A673 (cell line): ENCODE measurements around the gene NECTIN3. TPM values are rescaled to one million over a fixed set of nuclear protein-coding genes. Genes with fewer than 3 reads are reported as not detected.

ENCODE experiments used
- Bru-seq: library from RNA; stranded (reverse); fragments of 400-500 nt; gene quantifications from one replicate; lab custom pipeline; 2021; lab: Mats Ljungman, UMichigan
- BruChase-seq, 2 experiments: library from RNA; stranded (reverse); fragments of 400-500 nt; gene quantifications; one replicate each; lab custom pipeline; 2021; lab: Mats Ljungman, UMichigan
- BruUV-seq: library from RNA; stranded (reverse); fragments of 400-500 nt; replicated peaks from 2 replicates; lab custom pipeline; 2021; lab: Mats Ljungman, UMichigan
- CTCF ChIA-PET: fragments of 300-600 bp; sonication (Branson Sonifier 250); formaldehyde crosslinking; loops from one replicate; lab custom pipeline; 2022; ENCODE audit warnings: antibody characterized with exemption; lab: Charles Lee
- POLR2A ChIA-PET: fragments of 300-600 bp; sonication (Branson Sonifier 250); formaldehyde crosslinking; loops from one replicate; lab custom pipeline; 2022; ENCODE audit warnings: antibody characterized with exemption; ENCODE audit not compliant: low non-redundant PET; lab: Charles Lee
- DNase-seq: peaks from one replicate; pipeline ENCODE4 v3.0.0-alpha.2; 2015; ENCODE audit warnings: low spot score
- H3K27ac ChIP-seq: fragments of 200-600 bp; sonication (generic); 2 replicates; pipeline ENCODE4 v1.5.1; 2016; ENCODE audit warnings: mixed run types, low read depth, mild to moderate bottlenecking, mixed read lengths, antibody characterized with exemption, low read length; ENCODE audit not compliant: poor library complexity, severe bottlenecking
- H3K27me3 ChIP-seq: fragments of 200-600 bp; sonication (generic); replicated peaks from 2 replicates; pipeline ENCODE4 v1.6.1; 2017; ENCODE audit warnings: mixed run types, low read depth, mild to moderate bottlenecking, mixed read lengths, antibody characterized with exemption, low read length; ENCODE audit not compliant: insufficient read depth, poor library complexity
- H3K36me3 ChIP-seq: fragments of 200-600 bp; sonication (generic); 2 replicates; pipeline ENCODE4 v1.6.1; 2016; ENCODE audit warnings: mixed run types, mild to moderate bottlenecking, mixed read lengths, antibody characterized with exemption, low read length; ENCODE audit not compliant: insufficient read depth, poor library complexity, severe bottlenecking
- H3K4me1 ChIP-seq: fragments of 200-600 bp; sonication (generic); 2 replicates; pipeline ENCODE4 v1.6.1; 2017; ENCODE audit warnings: mixed run types, mild to moderate bottlenecking, mixed read lengths, antibody characterized with exemption, low read length; ENCODE audit not compliant: insufficient read depth, poor library complexity, severe bottlenecking
- H3K4me3 ChIP-seq: fragments of 200-600 bp; sonication (generic); 2 replicates; pipeline ENCODE4 v1.5.1; 2016; ENCODE audit warnings: low read depth, mixed run types, mild to moderate bottlenecking, mixed read lengths, low read length; ENCODE audit not compliant: poor library complexity, severe bottlenecking
- H3K9me3 ChIP-seq: fragments of 200-600 bp; sonication (generic); 2 replicates; pipeline ENCODE4 v1.6.1; 2016; ENCODE audit warnings: mixed run types, low read depth, mild to moderate bottlenecking, mixed read lengths, antibody characterized with exemption, low read length; ENCODE audit not compliant: poor library complexity, severe bottlenecking
- EZH2 ChIP-seq: fragments of 200-600 bp; sonication (generic); IDR thresholded peaks from 2 replicates; pipeline ENCODE4 v1.6.1; 2017; ENCODE audit warnings: borderline replicate concordance, low read depth, mild to moderate bottlenecking, mixed read lengths, antibody characterized with exemption, low read length; ENCODE audit not compliant: poor library complexity, severe bottlenecking
- intact Hi-C: fragments of 100-400 bp; cut with micrococcal nuclease; formaldehyde crosslinking; loops from one replicate; pipeline ENCODE4 v1.10.0; 2022; ENCODE audit not compliant: unreplicated experiment
- long read RNA-seq: library from polyadenylated mRNA; stranded (forward); transcript quantifications from one replicate; pipeline ENCODE4 v2.0.0, GENCODE V29; 2022
- total RNA-seq: library from RNA; stranded (reverse); gene quantifications from 2 replicates; pipeline ENCODE4 v1.2.3, GENCODE V29; 2021
- TF ChIP-seq, protein P1 (sequence below): fragments of 300-800, 200-600 bp; sonication (generic); conservative IDR thresholded peaks from 2 replicates; pipeline ENCODE4 v1.5.1; 2017; ENCODE audit warnings: low read depth, mild to moderate bottlenecking, antibody characterized with exemption, low read length, moderate library complexity, mixed read lengths

The NECTIN3 gene, protein sequence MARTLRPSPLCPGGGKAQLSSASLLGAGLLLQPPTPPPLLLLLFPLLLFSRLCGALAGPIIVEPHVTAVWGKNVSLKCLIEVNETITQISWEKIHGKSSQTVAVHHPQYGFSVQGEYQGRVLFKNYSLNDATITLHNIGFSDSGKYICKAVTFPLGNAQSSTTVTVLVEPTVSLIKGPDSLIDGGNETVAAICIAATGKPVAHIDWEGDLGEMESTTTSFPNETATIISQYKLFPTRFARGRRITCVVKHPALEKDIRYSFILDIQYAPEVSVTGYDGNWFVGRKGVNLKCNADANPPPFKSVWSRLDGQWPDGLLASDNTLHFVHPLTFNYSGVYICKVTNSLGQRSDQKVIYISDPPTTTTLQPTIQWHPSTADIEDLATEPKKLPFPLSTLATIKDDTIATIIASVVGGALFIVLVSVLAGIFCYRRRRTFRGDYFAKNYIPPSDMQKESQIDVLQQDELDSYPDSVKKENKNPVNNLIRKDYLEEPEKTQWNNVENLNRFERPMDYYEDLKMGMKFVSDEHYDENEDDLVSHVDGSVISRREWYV
- total RNA-seq (9.4 and 11.7 TPM in 2 replicates), Bru-seq, nascent RNA (percentile 64 among the genes with signal in this experiment), BruChase-seq, experiment 1, labeled RNA remaining after a 2-hour chase (percentile 59 among the genes with signal in this experiment), BruChase-seq, experiment 2, labeled RNA remaining after a 6-hour chase (percentile 48 among the genes with signal in this experiment)
- long read RNA-seq, transcript NECTIN3-206 (6 exons, 3,664 nt): major isoform, 6 of 8 reads
- long read RNA-seq, partial matches to known transcripts: 0 of 8 reads
- long read RNA-seq, other reads (novel, unspliced or antisense): 2 of 8 reads

DNA sequence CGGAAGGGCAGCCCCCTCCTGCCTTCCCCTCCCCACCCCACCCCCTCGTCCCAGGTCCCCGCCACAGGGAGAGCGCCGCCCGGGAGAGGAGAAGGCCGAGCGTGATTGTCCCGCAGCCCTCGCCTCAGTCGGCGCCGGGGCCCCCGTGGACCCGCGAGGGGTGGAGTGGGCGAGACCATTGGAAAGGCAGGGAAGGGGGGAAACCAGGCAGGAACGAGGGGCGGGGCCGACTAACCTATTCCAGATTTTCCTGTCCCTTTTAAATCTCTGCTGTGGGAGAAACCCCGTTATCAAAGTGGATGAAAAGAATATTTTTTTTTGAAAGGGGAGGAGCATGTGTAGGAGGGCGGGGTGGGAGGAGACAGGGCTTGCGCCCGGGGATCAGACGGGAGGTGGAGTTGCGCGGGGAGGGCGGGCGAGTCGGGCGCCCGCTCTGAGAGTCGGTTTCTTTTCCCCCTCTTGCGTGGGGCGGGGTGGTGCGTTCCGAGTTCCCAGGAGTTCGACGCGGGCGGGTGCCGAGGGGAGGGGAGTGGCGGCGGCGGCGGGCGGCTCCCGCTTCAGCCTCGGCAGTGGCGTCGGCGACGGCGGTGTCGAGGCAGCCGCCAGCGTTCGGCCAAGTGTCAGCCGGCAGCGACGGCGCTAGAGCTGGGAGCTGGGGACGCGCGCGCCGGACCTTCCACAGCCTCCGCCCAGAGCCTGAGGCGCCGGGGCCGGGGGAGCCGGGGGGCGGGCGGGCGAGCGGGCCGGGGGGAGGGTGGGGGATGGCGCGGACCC, at the start of gene NECTIN3:
TSS of gene NECTIN3 (plus strand) at position 560 of the 774 bp plus-strand sequence. CDS start at position 762, 202 bp downstream.
- peak within 1 kb of the TSS; percentile 78 for H3K27ac ChIP-seq
- peaks cover 7% of the 10 kb centered on the region for H3K4me1 ChIP-seq
- ChIA-PET POLR2A (no interaction called here), CTCF (no interaction called here)
- H3K4me3 ChIP-seq: peak within 1 kb of the TSS; percentile 59
- TF ChIP-seq, protein P1, sequence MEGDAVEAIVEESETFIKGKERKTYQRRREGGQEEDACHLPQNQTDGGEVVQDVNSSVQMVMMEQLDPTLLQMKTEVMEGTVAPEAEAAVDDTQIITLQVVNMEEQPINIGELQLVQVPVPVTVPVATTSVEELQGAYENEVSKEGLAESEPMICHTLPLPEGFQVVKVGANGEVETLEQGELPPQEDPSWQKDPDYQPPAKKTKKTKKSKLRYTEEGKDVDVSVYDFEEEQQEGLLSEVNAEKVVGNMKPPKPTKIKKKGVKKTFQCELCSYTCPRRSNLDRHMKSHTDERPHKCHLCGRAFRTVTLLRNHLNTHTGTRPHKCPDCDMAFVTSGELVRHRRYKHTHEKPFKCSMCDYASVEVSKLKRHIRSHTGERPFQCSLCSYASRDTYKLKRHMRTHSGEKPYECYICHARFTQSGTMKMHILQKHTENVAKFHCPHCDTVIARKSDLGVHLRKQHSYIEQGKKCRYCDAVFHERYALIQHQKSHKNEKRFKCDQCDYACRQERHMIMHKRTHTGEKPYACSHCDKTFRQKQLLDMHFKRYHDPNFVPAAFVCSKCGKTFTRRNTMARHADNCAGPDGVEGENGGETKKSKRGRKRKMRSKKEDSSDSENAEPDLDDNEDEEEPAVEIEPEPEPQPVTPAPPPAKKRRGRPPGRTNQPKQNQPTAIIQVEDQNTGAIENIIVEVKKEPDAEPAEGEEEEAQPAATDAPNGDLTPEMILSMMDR: no peak
- no peak for TF ChIP-seq EZH2
- BruUV-seq: no TSS peak
- H3K27me3 ChIP-seq: peaks cover 13% of the 10 kb centered on the region
- no peaks in the 10 kb centered on the region for H3K36me3 ChIP-seq
- intact Hi-C loops: loop anchor here (10.0 kb wide), 2 partner anchors 657 to 757 kb away; no protein-coding TSS in a partner anchor
- no peaks in the 10 kb centered on the region for H3K9me3 ChIP-seq
- DNase-seq: peak; percentile 95

DNA sequence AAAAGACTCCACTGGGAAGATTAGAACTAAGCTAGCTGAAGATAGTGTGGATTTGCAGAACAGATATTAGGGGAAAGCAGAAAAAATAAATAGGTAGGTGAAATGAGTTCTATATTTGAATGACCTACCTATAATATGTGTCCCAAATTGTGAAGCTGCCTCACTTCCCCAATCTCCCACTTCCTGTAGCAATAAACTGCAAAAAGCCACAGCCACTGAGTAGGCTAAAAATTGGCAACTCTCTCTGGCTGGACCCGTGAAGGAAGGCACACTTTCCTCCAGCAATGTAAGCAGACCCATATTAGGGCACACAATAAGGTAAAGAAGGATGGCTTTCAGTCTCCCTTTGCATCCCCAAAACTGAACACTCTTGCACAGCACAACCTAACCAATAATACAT, 43.7 kb upstream of the NECTIN3 start:
- Histone ChIP-seq H3K9me3 (no peaks in the 10 kb centered on the region), H3K27ac (no peak overlapping the region), H3K36me3 (no peaks in the 10 kb centered on the region), H3K27me3 (no peaks in the 10 kb centered on the region), H3K4me3 (no peak overlapping the region), H3K4me1 (no peaks in the 10 kb centered on the region)
- intact Hi-C loops: no loop called here
- no TSS peak for BruUV-seq
- ChIA-PET CTCF (no interaction called here), POLR2A (no interaction called here)
- DNase-seq: no peak
- TF ChIP-seq EZH2: no peak
- TF ChIP-seq, protein P1: no peak

DNA sequence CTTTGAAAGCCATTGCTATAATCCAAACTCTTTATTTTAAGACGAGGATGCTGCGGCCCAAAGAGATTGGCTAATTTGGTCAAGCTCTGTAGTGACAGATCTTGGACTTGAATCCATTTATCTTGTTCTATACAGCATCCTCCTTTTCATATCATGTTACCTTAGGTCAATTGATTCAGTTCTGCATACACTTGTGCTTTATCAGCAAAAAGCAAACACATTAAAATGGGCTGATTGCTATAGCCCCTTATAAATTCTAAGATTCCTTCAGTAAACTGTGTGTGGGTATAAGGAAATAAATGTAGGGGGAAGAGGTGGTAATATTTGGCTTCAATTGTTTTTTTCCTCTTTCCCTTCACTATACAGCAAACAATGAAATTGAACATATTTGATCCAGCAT, 40.1 kb upstream of the NECTIN3 start:
- Histone ChIP-seq H3K4me1 (no peaks in the 10 kb centered on the region), H3K9me3 (no peaks in the 10 kb centered on the region), H3K36me3 (no peaks in the 10 kb centered on the region), H3K27me3 (no peaks in the 10 kb centered on the region), H3K27ac (no peak overlapping the region), H3K4me3 (no peak overlapping the region)
- TF ChIP-seq, protein P1: no peak
- no TSS peak for BruUV-seq
- intact Hi-C loops: no loop called here
- ChIA-PET CTCF (no interaction called here), POLR2A (no interaction called here)
- DNase-seq: no peak
